C4-2B (cell line): Measurements from ENCODE around the gene EPHB2.

Experiments used
- ZFX ChIP-seq: fragments of 450-650 bp; IDR thresholded peaks from 2 replicates; pipeline ENCODE4 v1.6.1; 2017
- TF ChIP-seq, protein P1 (sequence below): fragments of 450-650 bp; conservative IDR thresholded peaks from 2 replicates; pipeline ENCODE4 v1.5.1; 2017; ENCODE audit warnings: mild to moderate bottlenecking

DNA sequence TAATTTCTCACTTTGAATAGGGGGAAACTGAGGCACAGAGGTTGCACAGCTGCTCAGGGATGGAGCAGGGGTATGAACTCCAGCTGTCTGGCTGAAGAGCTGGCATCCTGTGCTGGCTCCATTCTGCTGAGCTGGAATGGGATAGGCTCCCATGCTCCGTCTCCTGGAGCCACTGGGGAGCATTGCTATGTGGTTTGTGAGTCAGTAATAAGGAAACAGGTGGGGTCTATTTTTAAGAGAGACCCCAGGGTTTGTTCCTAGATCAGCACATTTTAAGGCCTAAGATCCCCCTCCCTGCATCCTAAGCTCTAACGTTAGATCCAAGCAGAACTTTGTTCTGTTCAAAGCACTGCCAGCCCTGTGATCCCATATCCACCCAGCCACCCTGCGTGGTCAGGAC is 189.8 kb downstream of the EPHB2 start:
- TF ChIP-seq, protein P1, sequence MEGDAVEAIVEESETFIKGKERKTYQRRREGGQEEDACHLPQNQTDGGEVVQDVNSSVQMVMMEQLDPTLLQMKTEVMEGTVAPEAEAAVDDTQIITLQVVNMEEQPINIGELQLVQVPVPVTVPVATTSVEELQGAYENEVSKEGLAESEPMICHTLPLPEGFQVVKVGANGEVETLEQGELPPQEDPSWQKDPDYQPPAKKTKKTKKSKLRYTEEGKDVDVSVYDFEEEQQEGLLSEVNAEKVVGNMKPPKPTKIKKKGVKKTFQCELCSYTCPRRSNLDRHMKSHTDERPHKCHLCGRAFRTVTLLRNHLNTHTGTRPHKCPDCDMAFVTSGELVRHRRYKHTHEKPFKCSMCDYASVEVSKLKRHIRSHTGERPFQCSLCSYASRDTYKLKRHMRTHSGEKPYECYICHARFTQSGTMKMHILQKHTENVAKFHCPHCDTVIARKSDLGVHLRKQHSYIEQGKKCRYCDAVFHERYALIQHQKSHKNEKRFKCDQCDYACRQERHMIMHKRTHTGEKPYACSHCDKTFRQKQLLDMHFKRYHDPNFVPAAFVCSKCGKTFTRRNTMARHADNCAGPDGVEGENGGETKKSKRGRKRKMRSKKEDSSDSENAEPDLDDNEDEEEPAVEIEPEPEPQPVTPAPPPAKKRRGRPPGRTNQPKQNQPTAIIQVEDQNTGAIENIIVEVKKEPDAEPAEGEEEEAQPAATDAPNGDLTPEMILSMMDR, result no peak
- TF ChIP-seq ZFX, result no peak
